HG03354 (cell line): Measurements from ENCODE around the gene KLC1.

Source experiments
- ATAC-seq: cut with Tn5 transposase; IDR thresholded peaks from one replicate; pipeline ENCODE4 v1.9.1; 2021; ENCODE audit warnings: mild to moderate bottlenecking; ENCODE audit not compliant: unreplicated experiment, poor library complexity, severe bottlenecking

The KLC1 gene

GRCh38 chr14:103713304-103714062, 84.5 kb downstream of the KLC1 start:
- no peak for ATAC-seq

DNA sequence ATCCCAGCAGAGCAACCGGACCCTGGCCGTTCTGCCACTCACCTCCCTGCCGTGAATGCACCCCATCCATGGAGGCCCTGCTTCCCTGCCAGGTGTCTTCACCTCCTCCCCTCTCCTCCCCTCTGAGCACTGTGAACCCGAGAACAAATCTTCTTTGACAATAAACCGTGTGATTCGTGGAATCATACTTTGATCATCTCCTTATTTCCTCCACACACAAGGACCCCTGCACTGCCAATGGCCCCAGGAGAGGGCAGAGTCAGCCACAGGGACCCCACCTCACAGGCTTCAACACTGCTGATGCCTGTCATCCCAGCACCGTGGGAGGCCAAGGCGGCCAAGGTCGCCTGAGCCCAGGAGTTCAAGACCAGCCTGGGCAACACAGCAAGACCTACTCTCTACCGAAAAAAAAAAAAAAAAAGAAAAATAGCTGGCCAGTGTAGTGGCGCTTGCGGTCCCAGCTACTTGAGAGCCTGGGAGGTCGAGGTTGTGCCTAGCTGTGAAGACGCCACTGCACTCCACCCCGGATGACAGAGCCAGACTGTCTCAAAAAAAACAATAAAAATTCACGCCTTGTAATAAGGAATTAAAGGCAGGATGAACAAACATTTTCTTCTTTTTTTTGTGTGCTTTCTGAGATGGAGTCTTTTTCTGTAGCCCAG, 85.2 kb downstream of the KLC1 start:
- ATAC-seq, result no peak

GRCh38 chr14:103715052-103716000, 86.3 kb downstream of the KLC1 start, which contains the start of the genes XRCC3 and ZFYVE21:
Gene XRCC3, minus strand, starts transcription at chr14:103715451. Its CDS starts 4,364 bp downstream, at chr14:103711087.
Gene ZFYVE21, plus strand, starts transcription at chr14:103715810. Its CDS starts 32 bp downstream, at chr14:103715842.
- peak; percentile 95 for ATAC-seq

- peak; percentile 7 for ATAC-seq
Measured at GRCh38 chr14:103716091-103716801, 87.2 kb downstream of the KLC1 start.

GRCh38 chr14:103716899-103717411, 87.9 kb downstream of the KLC1 start:
- ATAC-seq, result no peak

- ATAC-seq, result no peak
Measured at GRCh38 chr14:103718572-103718971, 89.6 kb downstream of the KLC1 start.

GRCh38 chr14:103719751-103720150, 90.7 kb downstream of the KLC1 start:
- no peak for ATAC-seq

GRCh38 chr14:103721334-103722120, 92.5 kb downstream of the KLC1 start:
- no peak for ATAC-seq

DNA sequence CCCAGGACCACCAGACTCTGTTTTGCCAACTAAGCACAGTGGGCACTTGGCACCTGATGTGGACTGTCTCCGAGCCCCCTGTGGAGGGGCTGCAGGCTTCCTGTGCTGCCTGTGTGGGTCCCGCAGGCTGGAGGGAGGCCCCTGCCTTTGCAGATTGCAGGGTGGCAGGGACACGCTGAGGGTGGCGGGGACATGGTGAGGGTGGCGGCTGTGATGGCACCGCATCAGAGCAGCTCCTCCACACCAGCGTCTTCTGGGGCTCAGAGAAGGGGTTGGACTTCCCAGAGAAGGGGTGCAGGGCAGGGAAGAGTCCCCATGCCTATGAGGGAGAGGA, 94.7 kb downstream of the KLC1 start:
- no peak for ATAC-seq

- ATAC-seq, result no peak
Measured at GRCh38 chr14:103724116-103724515, 95.1 kb downstream of the KLC1 start.

DNA sequence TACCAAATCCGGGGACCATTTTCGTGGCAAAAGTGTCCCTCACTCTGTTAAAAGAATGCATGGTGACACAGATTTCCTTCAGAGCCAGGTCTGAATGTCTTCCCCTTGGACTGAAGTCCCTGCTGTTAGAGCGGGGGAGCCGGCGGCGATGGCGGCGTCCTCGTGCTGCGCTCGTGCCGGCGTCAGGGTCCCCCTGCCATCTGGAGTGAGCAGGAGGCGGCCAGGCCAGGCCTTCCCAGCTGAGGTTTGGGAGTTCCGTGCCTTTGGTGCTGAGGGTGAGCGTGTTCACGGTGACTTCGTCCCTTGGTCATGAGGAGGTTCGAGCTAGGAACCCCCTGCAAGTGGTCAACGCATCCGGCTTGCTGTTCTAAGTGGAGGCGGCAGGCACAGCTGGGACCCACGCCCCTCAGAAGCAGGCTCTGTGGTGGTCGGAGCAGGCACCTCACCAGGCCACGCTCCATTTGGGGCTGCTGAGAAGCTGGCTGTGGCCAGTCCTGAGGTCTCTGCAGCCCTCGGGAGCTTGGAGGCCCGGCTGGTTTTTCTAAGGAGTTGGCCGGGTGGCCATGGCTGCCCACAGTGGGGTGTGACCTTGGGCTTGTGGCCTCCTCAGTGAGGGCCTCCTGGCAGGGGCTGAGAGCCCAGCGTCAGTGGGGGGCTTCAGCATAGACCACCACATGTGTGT, 96.1 kb downstream of the KLC1 start:
- no peak for ATAC-seq

GRCh38 chr14:103725739-103726395, 96.9 kb downstream of the KLC1 start:
- no peak for ATAC-seq

DNA sequence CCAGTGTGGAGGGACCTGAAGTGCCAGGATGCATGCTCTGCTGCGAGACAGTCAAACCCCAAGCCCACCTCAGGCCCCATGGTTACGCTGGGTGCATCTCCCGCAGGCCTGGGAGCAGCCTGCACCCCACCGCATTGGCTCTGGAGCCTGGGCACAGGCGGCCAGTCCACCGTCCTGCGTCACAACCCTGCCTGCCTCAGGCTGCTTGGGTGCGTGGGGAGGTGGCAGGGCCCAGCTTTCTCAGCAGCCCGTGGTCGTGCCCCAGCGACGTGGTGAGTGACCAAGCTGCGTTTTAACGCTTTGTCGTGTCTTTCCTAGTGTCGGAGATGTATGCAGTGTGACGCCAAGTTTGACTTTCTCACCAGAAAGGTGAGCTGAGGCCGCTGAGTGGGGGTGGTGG, 97.5 kb downstream of the KLC1 start:
- no peak for ATAC-seq

- ATAC-seq, result no peak
Measured at GRCh38 chr14:103727313-103727980, 98.4 kb downstream of the KLC1 start.

- ATAC-seq, result no peak
Measured at GRCh38 chr14:103728141-103728540, 99.1 kb downstream of the KLC1 start.

DNA sequence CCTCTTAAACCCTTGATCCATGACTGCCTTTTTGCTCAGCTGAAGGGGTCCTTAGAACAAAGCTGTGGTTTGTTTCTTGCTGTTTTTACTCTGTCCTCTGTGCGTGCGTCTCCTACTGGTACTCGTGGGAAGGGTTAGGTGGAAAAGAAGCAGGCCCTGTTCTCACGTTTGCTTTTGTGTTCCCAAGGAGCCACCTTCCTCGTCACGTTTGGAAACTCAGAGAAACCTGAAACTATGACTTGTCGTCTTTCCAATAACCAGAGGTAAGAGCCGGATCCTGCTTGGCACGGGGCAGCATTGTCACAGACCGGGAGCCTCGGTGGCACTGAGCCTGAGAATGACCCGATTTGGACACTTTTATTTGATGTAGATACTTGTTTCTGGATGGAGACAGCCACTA, 99.7 kb downstream of the KLC1 start:
- ATAC-seq, result no peak
